Endothelial cell of umbilical vein (primary cell): ENCODE measurements around the gene CEP295NL. TPM values are rescaled to one million over a fixed set of nuclear protein-coding genes. Genes with fewer than 3 reads are reported as not detected.
A peak's percentile ranks its signal among the peaks of the same experiment; 100 is the strongest.

Source experiments
- Bru-seq: library from RNA; stranded (reverse); fragments of 400-500 nt; gene quantifications from one replicate; lab custom pipeline; 2021; lab: Mats Ljungman, UMichigan
- BruChase-seq, 2 experiments: library from RNA; stranded (reverse); fragments of 400-500 nt; gene quantifications; one replicate each; lab custom pipeline; 2021; lab: Mats Ljungman, UMichigan
- BruUV-seq: library from RNA; stranded (reverse); fragments of 400-500 nt; replicated peaks from 2 replicates; lab custom pipeline; 2021; lab: Mats Ljungman, UMichigan
- CTCF ChIA-PET: fragments of 300-600, 350-600 bp; sonication (Branson Sonifier 250); formaldehyde crosslinking; loops from one replicate; lab custom pipeline; 2021; ENCODE audit warnings: antibody characterized with exemption, inconsistent platforms; lab: Charles Lee
- POLR2A ChIA-PET: fragments of 300-600, 350-600 bp; sonication (Branson Sonifier 250); formaldehyde crosslinking; loops from one replicate; lab custom pipeline; 2021; ENCODE audit warnings: antibody characterized with exemption, inconsistent platforms; lab: Charles Lee
- DNase-seq: peaks from one replicate; pipeline ENCODE4 v3.0.0-alpha.2; 2011; ENCODE audit warnings: low read depth, low spot score
- FAIRE-seq: peaks from 2 replicates; lab custom pipeline; 2011; peaks lifted over from hg19 to GRCh38; lab: Jason Lieb, UNC
- H2AFZ ChIP-seq: 2 replicates; pipeline ENCODE4 v1.6.0; 2012; ENCODE audit warnings: low read depth, low read length, control low read depth, inconsistent platforms
- H3K27ac ChIP-seq: 2 replicates; pipeline ENCODE4 v1.5.1; 2011; ENCODE audit warnings: low read depth, mild to moderate bottlenecking, control low read depth, low read length, moderate library complexity; ENCODE audit not compliant: insufficient read depth
- H3K27me3 ChIP-seq, 2 experiments: 2 replicates each; pipeline versions ENCODE4 v1.6.0 to v1.6.1; 2011; ENCODE audit warnings: low read length in 2 of 2, mixed read lengths in 1 of 2; ENCODE audit not compliant: control insufficient read depth in 2 of 2, insufficient read depth in 2 of 2
- H3K36me3 ChIP-seq, 2 experiments: 2 replicates in 1 of 2; 3 replicates in 1 of 2; pipeline ENCODE4 v1.5.1; 2011; ENCODE audit warnings: low read length in 2 of 2, mild to moderate bottlenecking in 1 of 2, moderate library complexity in 1 of 2; ENCODE audit not compliant: control insufficient read depth in 2 of 2, insufficient read depth in 2 of 2; ENCODE audit errors: extremely low read depth in 1 of 2
- H3K4me1 ChIP-seq: 3 replicates; pipeline ENCODE4 v1.5.1; 2011; ENCODE audit warnings: mild to moderate bottlenecking, low read length; ENCODE audit not compliant: control insufficient read depth, insufficient read depth; ENCODE audit errors: extremely low read depth
- H3K4me2 ChIP-seq: 2 replicates; pipeline ENCODE4 v1.6.1; 2011; ENCODE audit warnings: low read length, control low read depth, mixed read lengths; ENCODE audit not compliant: insufficient read depth
- H3K4me3 ChIP-seq, 3 experiments: fragments of 200-600 bp in 1 of 3; sonication (generic), shearing (Covaris generic) in 1 of 3; replicated peaks in 1 of 3; 2 replicates each; pipeline ENCODE4 v1.5.1; 2011 to 2016; ENCODE audit warnings: control low read depth in 3 of 3, low read length in 3 of 3, mild to moderate bottlenecking in 2 of 3, inconsistent platforms in 1 of 3, low read depth in 1 of 3, moderate library complexity in 1 of 3; ENCODE audit not compliant: insufficient read depth in 1 of 3
- H3K79me2 ChIP-seq: 2 replicates; pipeline ENCODE4 v1.6.0; 2012; ENCODE audit warnings: low read length, inconsistent platforms; ENCODE audit not compliant: control insufficient read depth, insufficient read depth
- H3K9ac ChIP-seq: replicated peaks from 2 replicates; pipeline ENCODE3; 2011; ENCODE audit warnings: low read length, control low read depth; ENCODE audit not compliant: insufficient read depth; ENCODE audit errors: extremely low read depth
- H3K9me1 ChIP-seq: replicated peaks from 3 replicates; pipeline ENCODE4 v1.6.0; 2011; ENCODE audit warnings: mild to moderate bottlenecking, low read length; ENCODE audit not compliant: control insufficient read depth, insufficient read depth; ENCODE audit errors: extremely low read depth
- H3K9me3 ChIP-seq: replicated peaks from 2 replicates; pipeline ENCODE4 v1.5.1; 2012; ENCODE audit warnings: low read length, inconsistent platforms; ENCODE audit not compliant: control insufficient read depth, insufficient read depth
- H4K20me1 ChIP-seq: replicated peaks from 2 replicates; pipeline ENCODE3; 2011; ENCODE audit warnings: mild to moderate bottlenecking, low read length; ENCODE audit not compliant: control insufficient read depth, insufficient read depth; ENCODE audit errors: extremely low read depth
- CTCF ChIP-seq, 2 donors: IDR thresholded peaks; 1 replicate in 1 of 2; 2 replicates in 1 of 2; pipeline ENCODE4 v1.5.1; 2011; ENCODE audit warnings: low read length in 2 of 2, mild to moderate bottlenecking in 2 of 2, moderate library complexity in 2 of 2, control low read depth in 1 of 2, inconsistent platforms in 1 of 2, low read depth in 1 of 2; ENCODE audit not compliant: insufficient read depth in 1 of 2; ENCODE audit errors: extremely low read depth in 1 of 2
- EZH2 ChIP-seq: IDR thresholded peaks from 2 replicates; pipeline ENCODE4 v1.6.1; 2012; ENCODE audit warnings: borderline replicate concordance, low read depth, mild to moderate bottlenecking, moderate library complexity, low read length, inconsistent platforms; ENCODE audit not compliant: severe bottlenecking
- FOS ChIP-seq: IDR thresholded peaks from 2 replicates; pipeline ENCODE4 v1.6.1; 2011; ENCODE audit warnings: mild to moderate bottlenecking, low read length, moderate library complexity, borderline replicate concordance; ENCODE audit not compliant: insufficient read depth
- GATA2 ChIP-seq: IDR thresholded peaks from 2 replicates; pipeline ENCODE4 v1.7.0; 2011; ENCODE audit warnings: low read depth, mild to moderate bottlenecking, moderate library complexity, mixed read lengths, low read length; ENCODE audit not compliant: insufficient read length, insufficient read depth
- JUN ChIP-seq: IDR thresholded peaks from 2 replicates; pipeline ENCODE4 v1.6.1; 2011; ENCODE audit warnings: borderline replicate concordance, low read depth; ENCODE audit not compliant: insufficient read length, insufficient read depth
- MAX ChIP-seq: IDR thresholded peaks from 2 replicates; pipeline ENCODE4 v1.6.1; 2011; ENCODE audit not compliant: insufficient read depth, insufficient read length
- MYC ChIP-seq: IDR thresholded peaks from one replicate; pipeline ENCODE4 v1.6.1; 2011; ENCODE audit warnings: mild to moderate bottlenecking, low read depth, low read length
- POLR2A ChIP-seq: IDR thresholded peaks from 2 replicates; pipeline ENCODE4 v1.6.1; 2012; ENCODE audit warnings: low read depth, mild to moderate bottlenecking, control low read depth, low read length
- POLR2AphosphoS5 ChIP-seq: IDR thresholded peaks from 2 replicates; pipeline ENCODE4 v1.6.1; 2012; ENCODE audit warnings: low read depth, mild to moderate bottlenecking, control low read depth, low read length, moderate library complexity; ENCODE audit not compliant: insufficient read depth
- dilution Hi-C: fragments of 300-500 bp; cut with MboI; formaldehyde crosslinking; loops from one replicate; pipeline ENCODE4 v1.15.0; 2019; ENCODE audit warnings: low sequenced_read_pairs; ENCODE audit not compliant: extremely low pct_ligation_motif_present
- intact Hi-C: fragments of 100-400 bp; cut with micrococcal nuclease; formaldehyde crosslinking; loops from one replicate; pipeline ENCODE4 v1.10.0; 2022
- long read RNA-seq: library from polyadenylated mRNA; stranded (forward); transcript quantifications from one replicate; pipeline ENCODE4 v2.0.0, GENCODE V29; 2021
- polyA minus RNA-seq, 3 experiments: library from RNA; depleted of rRNA, polyadenylated mRNA; stranded (reverse); fragments of >200 nt; gene quantifications; 1 replicate in 1 of 3; 2 replicates in 2 of 3; pipeline ENCODE4 v1.2.3, GENCODE V29; 2011
- polyA plus RNA-seq, 4 experiments: library from polyadenylated mRNA; depleted of rRNA in 3 of 4; stranded (reverse) in 3 of 4; unstranded in 1 of 4; fragments of >200 nt; gene quantifications; 2 replicates each; pipeline versions ENCODE4 v1.2.1 to v1.2.3, GENCODE V29; 2011 to 2012; ENCODE audit warnings: missing spikeins in 1 of 4
- total RNA-seq: library from RNA; stranded (reverse); gene quantifications from 2 replicates; pipeline ENCODE4 v1.2.3, GENCODE V29; 2021

Gene CEP295NL
- total RNA-seq, result 3.6 and 8.3 TPM in 2 replicates
- 0.10 and 0.13 TPM in 2 replicates for polyA plus RNA-seq
- 0.04 and 0.06 TPM in 2 replicates for polyA plus RNA-seq (2011; cell fraction: cytosol; rRNA removed)
- polyA plus RNA-seq (2011; cell fraction: nucleus; rRNA removed), result 2.2 and 2.6 TPM in 2 replicates
- polyA plus RNA-seq (2012), result 0.38 and 0.40 TPM in 2 replicates
- polyA minus RNA-seq, result 2.8 and 4.8 TPM in 2 replicates
- polyA minus RNA-seq (2011; cell fraction: cytosol; rRNA and poly(A)+ RNA removed), result not detected
- polyA minus RNA-seq (2011; cell fraction: nucleus; rRNA and poly(A)+ RNA removed), result 5.3 and 16.9 TPM in 2 replicates
- percentile 77 among the genes with signal in this experiment for Bru-seq, nascent RNA
- percentile 84 among the genes with signal in this experiment for BruChase-seq, experiment 1, labeled RNA remaining after a 6-hour chase
- BruChase-seq, experiment 2, labeled RNA remaining after a 2-hour chase, result percentile 77 among the genes with signal in this experiment
- long read RNA-seq, result 0 reads

GRCh38 chr17:78903101-78903779, at the start of gene CEP295NL:
Gene CEP295NL, minus strand, starts transcription at chr17:78903201. Its CDS starts 1,373 bp downstream, at chr17:78901828.
- Histone ChIP-seq H3K27ac (no peak within 1 kb of the TSS), H3K9ac (no peak within 1 kb of the TSS), H3K9me1 (no peaks in the 10 kb centered on the region), H3K79me2 (peaks cover 16% of the 10 kb centered on the region), H4K20me1 (no peaks in the 10 kb centered on the region), H3K4me2 (no peak within 1 kb of the TSS), H3K4me1 (no peaks in the 10 kb centered on the region), H2AFZ (no peak within 1 kb of the TSS), H3K9me3 (no peaks in the 10 kb centered on the region), H3K27me3 (no peaks in the 10 kb centered on the region), H3K36me3 (peaks cover 6 to 21% of the 10 kb centered on the region in 2 experiments), H3K4me3 (no peak within 1 kb of the TSS)
- ChIA-PET CTCF (interaction anchor here (1.4 to 3.1 kb wide), 3 partner anchors 12 to 68 kb away, joined by 3 to 12 read pairs (median 6); no protein-coding TSS in a partner anchor), POLR2A (no interaction called here)
- no peak for DNase-seq
- FAIRE-seq, result no peak
- no peak for TF ChIP-seq CTCF (IDR thresholded peaks at IDR 0.05; ENCODE audit: extremely low read depth in 1 of 2, insufficient read depth in 1 of 2, low read depth in 1 of 2, low read length in 2 of 2)
- no peak for TF ChIP-seq MAX
- TF ChIP-seq FOS, result no peak
- TF ChIP-seq POLR2A, result no peak
- no peak for TF ChIP-seq EZH2
- no peak for TF ChIP-seq JUN
- no peak for TF ChIP-seq GATA2
- no peak for TF ChIP-seq MYC
- TF ChIP-seq POLR2AphosphoS5, result no peak
- BruUV-seq, result no TSS peak
- intact Hi-C loops, result no loop called here
- dilution Hi-C loops, result no loop called here
